SJSA1 (cell line): Measurements from ENCODE around the gene ZNF684. TPM values are rescaled to one million over a fixed set of nuclear protein-coding genes. Genes with fewer than 3 reads are reported as not detected.

ENCODE experiments used
- DNase-seq, 2 experiments: peaks; one replicate each; pipeline ENCODE4 v3.0.0-alpha.2; 2015 to 2020; ENCODE audit warnings: low spot score in 2 of 2, low read depth in 1 of 2
- H3K27ac ChIP-seq: fragments of 250-450 bp; sonication (Bioruptor Pico); 2 replicates; pipeline ENCODE4 v1.5.1; 2020; ENCODE audit warnings: mild to moderate bottlenecking, moderate library complexity
- H3K27me3 ChIP-seq: fragments of 250-450 bp; sonication (Bioruptor Pico); replicated peaks from 2 replicates; pipeline ENCODE4 v1.5.1; 2020; ENCODE audit warnings: mild to moderate bottlenecking, moderate library complexity
- H3K36me3 ChIP-seq: fragments of 250-450 bp; sonication (Bioruptor Pico); 2 replicates; pipeline ENCODE4 v1.5.1; 2020; ENCODE audit warnings: mild to moderate bottlenecking
- H3K4me1 ChIP-seq: fragments of 250-450 bp; sonication (Bioruptor Pico); replicated peaks from 2 replicates; pipeline ENCODE4 v1.6.1; 2021; ENCODE audit warnings: mild to moderate bottlenecking
- H3K4me3 ChIP-seq: fragments of 250-450 bp; sonication (Bioruptor Pico); 2 replicates; pipeline ENCODE4 v1.5.1; 2020; ENCODE audit warnings: mild to moderate bottlenecking
- H3K9me3 ChIP-seq: fragments of 250-450 bp; sonication (Bioruptor Pico); replicated peaks from 2 replicates; pipeline ENCODE4 v1.5.1; 2020; ENCODE audit warnings: mild to moderate bottlenecking
- total RNA-seq: library from RNA; depleted of rRNA; stranded (reverse); fragments of >200 nt; shearing (Covaris generic); gene quantifications from 2 replicates; pipeline ENCODE4 v1.2.3, GENCODE V29; 2014; rRNA removed

The ZNF684 gene
- total RNA-seq, 1 experiment from 2014 or later: 8.6 TPM

- DNase-seq: no peak
- H3K36me3 ChIP-seq: no peaks in the 10 kb centered on the region
- H3K4me3 ChIP-seq: no peak overlapping the region
- H3K9me3 ChIP-seq: no peaks in the 10 kb centered on the region
- H3K4me1 ChIP-seq: no peaks in the 10 kb centered on the region
- no peaks in the 10 kb centered on the region; the same call in 1 of the 2 replicates for H3K27me3 ChIP-seq
- H3K27ac ChIP-seq: no peak overlapping the region
Observed at GRCh38 chr1:40593449-40594186, 62.2 kb downstream of the ZNF684 start.

GRCh38 chr1:40594187-40594531 lies 62.7 kb downstream of the ZNF684 start:
- Histone ChIP-seq H3K4me1 (no peaks in the 10 kb centered on the region), H3K4me3 (no peak overlapping the region), H3K9me3 (no peaks in the 10 kb centered on the region), H3K36me3 (no peaks in the 10 kb centered on the region), H3K27me3 (no peaks in the 10 kb centered on the region; the same call in 1 of the 2 replicates), H3K27ac (no peak overlapping the region)
- no peak for DNase-seq

GRCh38 chr1:40595623-40596022 lies 64.2 kb downstream of the ZNF684 start:
- Histone ChIP-seq H3K9me3 (no peaks in the 10 kb centered on the region), H3K27ac (no peak overlapping the region), H3K4me1 (no peaks in the 10 kb centered on the region), H3K27me3 (no peaks in the 10 kb centered on the region; the same call in 1 of the 2 replicates), H3K36me3 (no peaks in the 10 kb centered on the region), H3K4me3 (no peak overlapping the region)
- no peak for DNase-seq

Other genes starting within 250 kb of the ZNF684 start
- 0.06 and 0.39 TPM in 2 replicates for gene COL9A2, start 214.4 kb upstream of the ZNF684 start, total RNA-seq
- gene SMAP2, start 157.9 kb upstream of the ZNF684 start, total RNA-seq: 31.9 and 37.1 TPM in 2 replicates
- 2.3 and 4.2 TPM in 2 replicates for gene ZFP69B, start 81.2 kb upstream of the ZNF684 start, total RNA-seq
- 4.9 and 5.6 TPM in 2 replicates for gene ZFP69, start 54.3 kb upstream of the ZNF684 start, total RNA-seq
- gene EXO5, start 22.9 kb upstream of the ZNF684 start, total RNA-seq: 13.1 and 20.4 TPM in 2 replicates
- 0.68 and 0.78 TPM in 2 replicates for gene RIMS3, start 134.0 kb downstream of the ZNF684 start, total RNA-seq
- 23.5 and 32.5 TPM in 2 replicates for gene NFYC, start 160.1 kb downstream of the ZNF684 start, total RNA-seq